HL-60 (cell line): ENCODE results near the gene NAA25.

ENCODE experiments used
- DNase-seq, 2 experiments: peaks; one replicate each; pipeline ENCODE4 v3.0.0-alpha.2; 2010 to 2020; ENCODE audit warnings: low read depth in 1 of 2, low spot score in 1 of 2
- H3K27ac ChIP-seq: fragments of 250-450 bp; sonication (Bioruptor Pico); replicated peaks from 2 replicates; pipeline ENCODE4 v1.5.1; 2020; ENCODE audit warnings: mild to moderate bottlenecking, moderate library complexity
- H3K27me3 ChIP-seq: fragments of 250-450 bp; sonication (Bioruptor Pico); 2 replicates; pipeline ENCODE4 v1.5.1; 2021; ENCODE audit warnings: mild to moderate bottlenecking, moderate library complexity; ENCODE audit not compliant: insufficient read depth, poor library complexity, severe bottlenecking
- H3K4me3 ChIP-seq: replicated peaks from 2 replicates; pipeline ENCODE4 v1.5.1; 2011; ENCODE audit warnings: mild to moderate bottlenecking, control low read depth, low read length; ENCODE audit not compliant: insufficient read depth
- CTCF ChIP-seq: IDR thresholded peaks from one replicate; pipeline ENCODE4 v1.5.1; 2011; ENCODE audit warnings: low read length, control low read depth, inconsistent platforms; ENCODE audit not compliant: insufficient read depth
- GABPA ChIP-seq: IDR thresholded peaks from 2 replicates; pipeline ENCODE4 v1.6.1; 2012; ENCODE audit warnings: low read depth
- POLR2AphosphoS5 ChIP-seq: IDR thresholded peaks from 2 replicates; pipeline ENCODE4 v1.6.1; 2012; ENCODE audit warnings: low read depth
- SPI1 ChIP-seq: IDR thresholded peaks from 2 replicates; pipeline ENCODE4 v1.6.1; 2012; ENCODE audit warnings: low read depth, mild to moderate bottlenecking, borderline replicate concordance
- long read RNA-seq: library from polyadenylated mRNA; unstranded; transcript quantifications from one replicate; pipeline ENCODE4 v2.0.0, GENCODE V29; 2020
- TF ChIP-seq, protein P1 (sequence below): IDR thresholded peaks from 2 replicates; pipeline ENCODE4 v1.6.1; 2012; ENCODE audit warnings: low read depth; ENCODE audit not compliant: insufficient replicate concordance

The NAA25 gene
- long read RNA-seq, full-length matches to known transcripts: 13 of 540 reads
- long read RNA-seq, partial matches to known transcripts: 406 of 540 reads
- long read RNA-seq, other reads (novel, unspliced or antisense): 121 of 540 reads

GRCh38 chr12:112108202-112109079, at the start of gene NAA25:
NAA25 (minus strand) TSS chr12:112108783; CDS start chr12:112108773, 10 bp downstream.
- DNase-seq: peak; percentile 85 to 86
- H3K27ac ChIP-seq: peak within 1 kb of the TSS; percentile 85
- H3K4me3 ChIP-seq: peak within 1 kb of the TSS; percentile 59
- no peak for TF ChIP-seq SPI1
- TF ChIP-seq CTCF: no peak
- peak; percentile 69; the same call in 1 of the 2 replicates for TF ChIP-seq POLR2AphosphoS5
- TF ChIP-seq GABPA: no peak
- TF ChIP-seq, protein P1, sequence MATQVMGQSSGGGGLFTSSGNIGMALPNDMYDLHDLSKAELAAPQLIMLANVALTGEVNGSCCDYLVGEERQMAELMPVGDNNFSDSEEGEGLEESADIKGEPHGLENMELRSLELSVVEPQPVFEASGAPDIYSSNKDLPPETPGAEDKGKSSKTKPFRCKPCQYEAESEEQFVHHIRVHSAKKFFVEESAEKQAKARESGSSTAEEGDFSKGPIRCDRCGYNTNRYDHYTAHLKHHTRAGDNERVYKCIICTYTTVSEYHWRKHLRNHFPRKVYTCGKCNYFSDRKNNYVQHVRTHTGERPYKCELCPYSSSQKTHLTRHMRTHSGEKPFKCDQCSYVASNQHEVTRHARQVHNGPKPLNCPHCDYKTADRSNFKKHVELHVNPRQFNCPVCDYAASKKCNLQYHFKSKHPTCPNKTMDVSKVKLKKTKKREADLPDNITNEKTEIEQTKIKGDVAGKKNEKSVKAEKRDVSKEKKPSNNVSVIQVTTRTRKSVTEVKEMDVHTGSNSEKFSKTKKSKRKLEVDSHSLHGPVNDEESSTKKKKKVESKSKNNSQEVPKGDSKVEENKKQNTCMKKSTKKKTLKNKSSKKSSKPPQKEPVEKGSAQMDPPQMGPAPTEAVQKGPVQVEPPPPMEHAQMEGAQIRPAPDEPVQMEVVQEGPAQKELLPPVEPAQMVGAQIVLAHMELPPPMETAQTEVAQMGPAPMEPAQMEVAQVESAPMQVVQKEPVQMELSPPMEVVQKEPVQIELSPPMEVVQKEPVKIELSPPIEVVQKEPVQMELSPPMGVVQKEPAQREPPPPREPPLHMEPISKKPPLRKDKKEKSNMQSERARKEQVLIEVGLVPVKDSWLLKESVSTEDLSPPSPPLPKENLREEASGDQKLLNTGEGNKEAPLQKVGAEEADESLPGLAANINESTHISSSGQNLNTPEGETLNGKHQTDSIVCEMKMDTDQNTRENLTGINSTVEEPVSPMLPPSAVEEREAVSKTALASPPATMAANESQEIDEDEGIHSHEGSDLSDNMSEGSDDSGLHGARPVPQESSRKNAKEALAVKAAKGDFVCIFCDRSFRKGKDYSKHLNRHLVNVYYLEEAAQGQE: no peak
- no peaks in the 10 kb centered on the region for H3K27me3 ChIP-seq

- no peak for TF ChIP-seq POLR2AphosphoS5
- TF ChIP-seq, protein P1: no peak
- TF ChIP-seq CTCF: no peak
- TF ChIP-seq GABPA: no peak
- no peak for TF ChIP-seq SPI1
- no peaks in the 10 kb centered on the region for H3K27me3 ChIP-seq
- no peak overlapping the region for H3K4me3 ChIP-seq
- DNase-seq: no peak
- H3K27ac ChIP-seq: no peak overlapping the region
Measured at GRCh38 chr12:112153893-112154219, 45.3 kb upstream of the NAA25 start.

GRCh38 chr12:112153181-112153892, 44.8 kb upstream of the NAA25 start:
- DNase-seq: no peak
- TF ChIP-seq SPI1: no peak
- Histone ChIP-seq H3K4me3 (no peak overlapping the region), H3K27me3 (no peaks in the 10 kb centered on the region), H3K27ac (no peak overlapping the region)

DNA sequence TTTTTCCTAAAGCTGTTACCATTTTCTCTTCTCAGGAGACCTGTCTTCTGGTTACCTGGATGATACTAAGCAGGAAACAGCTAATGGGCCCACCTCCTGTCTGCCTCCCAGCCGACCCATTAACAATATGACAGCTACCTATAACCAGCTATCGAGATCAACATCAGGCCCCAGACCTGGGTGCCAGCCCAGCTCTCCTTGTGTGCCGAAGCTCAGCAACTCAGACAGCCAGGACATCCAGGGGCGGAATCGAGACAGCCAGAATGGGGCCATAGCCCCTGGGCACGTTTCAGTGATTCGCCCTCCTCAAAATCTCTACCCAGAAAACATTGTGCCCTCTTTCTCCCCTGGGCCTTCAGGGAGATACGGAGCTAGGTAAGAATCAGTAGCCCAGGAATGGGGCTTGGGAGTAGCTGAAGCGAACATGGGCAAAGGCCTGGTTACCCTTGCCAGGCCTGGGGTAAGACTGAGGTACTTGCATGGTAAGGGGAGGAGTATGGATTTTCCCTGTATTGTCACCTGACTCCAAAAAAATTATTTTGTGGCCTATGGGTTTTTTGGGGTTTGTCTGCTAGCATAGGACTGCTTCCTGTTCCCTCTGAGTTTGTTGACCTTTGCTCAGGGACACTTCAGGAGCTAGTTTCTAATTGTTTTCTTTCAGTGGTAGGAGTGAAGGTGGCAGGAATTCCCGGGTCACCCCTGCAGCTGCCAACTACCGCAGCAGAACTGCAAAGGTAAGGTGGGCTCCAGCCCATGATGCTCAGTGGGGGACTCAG, 43.4 kb upstream of the NAA25 start:
- Histone ChIP-seq H3K4me3 (no peak overlapping the region), H3K27ac (no peak overlapping the region), H3K27me3 (no peaks in the 10 kb centered on the region)
- DNase-seq: no peak
- TF ChIP-seq SPI1 (no peak), CTCF (no peak), POLR2AphosphoS5 (no peak), GABPA (no peak)
- TF ChIP-seq, protein P1: no peak
